Chondrocyte (in vitro differentiated cells): ENCODE data around the gene SMIM44. TPM values are rescaled to one million over a fixed set of nuclear protein-coding genes. Genes with fewer than 3 reads are reported as not detected.

Experiments
- DNase-seq: peaks from one replicate; pipeline ENCODE4 v3.0.0; 2021; ENCODE audit warnings: mixed read lengths, low spot score
- H3K27ac Mint-ChIP-seq: one replicate; pipeline ENCODE4 v1.8.0; 2021; ENCODE audit warnings: mild to moderate bottlenecking, moderate library complexity, mixed read lengths; ENCODE audit not compliant: unreplicated experiment
- H3K27me3 Mint-ChIP-seq: 2 replicates; pipeline ENCODE4 v1.8.0; 2021; ENCODE audit warnings: low read depth, mixed read lengths
- H3K36me3 Mint-ChIP-seq: 2 replicates; pipeline ENCODE4 v1.8.0; 2021; ENCODE audit warnings: low read depth, mixed read lengths
- H3K4me1 Mint-ChIP-seq: 2 replicates; pipeline ENCODE4 v1.8.0; 2021; ENCODE audit warnings: low read depth, mild to moderate bottlenecking, mixed read lengths
- H3K4me3 Mint-ChIP-seq: one replicate; pipeline ENCODE4 v1.8.0; 2021; ENCODE audit warnings: mild to moderate bottlenecking, moderate library complexity, mixed read lengths; ENCODE audit not compliant: unreplicated experiment
- H3K9me3 Mint-ChIP-seq: 2 replicates; pipeline ENCODE4 v1.8.0; 2021; ENCODE audit warnings: low read depth, mixed read lengths
- CTCF ChIP-seq: fragments of 200-600 bp; sonication (generic); IDR thresholded peaks from 2 replicates; pipeline ENCODE4 v1.5.0; 2021; ENCODE audit warnings: antibody characterized with exemption, mild to moderate bottlenecking, moderate library complexity
- total RNA-seq: library from RNA; stranded (reverse); gene quantifications from 3 replicates; pipeline ENCODE4 v1.2.1, GENCODE V29; 2021

SMIM44 gene
- total RNA-seq, 1 donor from 2014 or later, result not detected

- no peak for TF ChIP-seq CTCF
- H3K27me3 Mint-ChIP-seq, result no peaks in the 10 kb centered on the region
- no peak overlapping the region for H3K4me3 Mint-ChIP-seq
- H3K4me1 Mint-ChIP-seq, result peaks cover under 1% of the 10 kb centered on the region
- H3K27ac Mint-ChIP-seq, result no peak overlapping the region
- H3K36me3 Mint-ChIP-seq, result peaks cover 13% of the 10 kb centered on the region
- H3K9me3 Mint-ChIP-seq, result peaks cover 1% of the 10 kb centered on the region
- DNase-seq, result no peak
These were observed 9.7 kb upstream of the SMIM44 start for GRCh38 chr19:3492919-3493318.

GRCh38 chr19:3492131-3492839, 9.0 kb upstream of the SMIM44 start:
- Mint-ChIP-seq H3K4me1 (no peaks in the 10 kb centered on the region), H3K27me3 (no peaks in the 10 kb centered on the region), H3K36me3 (peaks cover 12% of the 10 kb centered on the region), H3K4me3 (no peak overlapping the region), H3K9me3 (no peaks in the 10 kb centered on the region), H3K27ac (no peak overlapping the region)
- DNase-seq, result no peak
- TF ChIP-seq CTCF, result no peak

- Mint-ChIP-seq H3K27me3 (no peaks in the 10 kb centered on the region), H3K27ac (no peak overlapping the region), H3K4me1 (no peaks in the 10 kb centered on the region), H3K9me3 (peaks cover 3% of the 10 kb centered on the region), H3K36me3 (peaks cover 14% of the 10 kb centered on the region), H3K4me3 (no peak overlapping the region)
- no peak for DNase-seq
- no peak for TF ChIP-seq CTCF
These were observed 8.3 kb upstream of the SMIM44 start for GRCh38 chr19:3491396-3492119.

GRCh38 chr19:3482507-3483225, 575 bp downstream of the SMIM44 start:
- H3K27me3 Mint-ChIP-seq, result peaks cover 9% of the 10 kb centered on the region
- no peak overlapping the region for H3K4me3 Mint-ChIP-seq
- H3K9me3 Mint-ChIP-seq, result peaks cover 3% of the 10 kb centered on the region
- no peak for TF ChIP-seq CTCF
- peaks cover 2% of the 10 kb centered on the region for H3K36me3 Mint-ChIP-seq
- no peak for DNase-seq
- no peaks in the 10 kb centered on the region for H3K4me1 Mint-ChIP-seq
- H3K27ac Mint-ChIP-seq, result no peak overlapping the region
